GM18508 (cell line): ENCODE results near the gene PDZRN3.

Source experiments
- ATAC-seq: cut with Tn5 transposase; IDR thresholded peaks from one replicate; pipeline ENCODE4 v1.9.1; 2021; ENCODE audit warnings: moderate number of reproducible peaks; ENCODE audit not compliant: insufficient read depth, unreplicated experiment

PDZRN3 gene

GRCh38 chr3:73624017-73624820 is 522 bp downstream of the PDZRN3 start:
- no peak for ATAC-seq

GRCh38 chr3:73623346-73623745 is 1.4 kb downstream of the PDZRN3 start:
- no peak for ATAC-seq

- no peak for ATAC-seq
These were observed 2.5 kb downstream of the PDZRN3 start for GRCh38 chr3:73622091-73622805.

GRCh38 chr3:73621388-73621787 is 3.4 kb downstream of the PDZRN3 start:
- no peak for ATAC-seq

GRCh38 chr3:73618461-73618860 is 6.3 kb downstream of the PDZRN3 start:
- ATAC-seq = no peak

GRCh38 chr3:73616056-73616455 is 8.7 kb downstream of the PDZRN3 start:
- no peak for ATAC-seq

- ATAC-seq = no peak
These were observed 10.3 kb downstream of the PDZRN3 start for GRCh38 chr3:73614419-73614818.

- no peak for ATAC-seq
These were observed 13.6 kb downstream of the PDZRN3 start for GRCh38 chr3:73611176-73611575.

- no peak for ATAC-seq
These were observed 14.2 kb downstream of the PDZRN3 start for GRCh38 chr3:73610493-73610892.

GRCh38 chr3:73609655-73610054 is 15.1 kb downstream of the PDZRN3 start:
- ATAC-seq = no peak

GRCh38 chr3:73609315-73609641 is 15.5 kb downstream of the PDZRN3 start:
- ATAC-seq = no peak

GRCh38 chr3:73608456-73609314 is 16.1 kb downstream of the PDZRN3 start:
- no peak for ATAC-seq

GRCh38 chr3:73605861-73606260 is 18.9 kb downstream of the PDZRN3 start:
- no peak for ATAC-seq

GRCh38 chr3:73605412-73605811 is 19.3 kb downstream of the PDZRN3 start:
- ATAC-seq = no peak

GRCh38 chr3:73604451-73604850 is 20.3 kb downstream of the PDZRN3 start:
- no peak for ATAC-seq

- no peak for ATAC-seq
These were observed 21.0 kb downstream of the PDZRN3 start for GRCh38 chr3:73603762-73604171.

- ATAC-seq = no peak
These were observed 22.6 kb downstream of the PDZRN3 start for GRCh38 chr3:73602170-73602569.

GRCh38 chr3:73601481-73601880 is 23.3 kb downstream of the PDZRN3 start:
- ATAC-seq = no peak

- ATAC-seq = no peak
These were observed 23.7 kb downstream of the PDZRN3 start for GRCh38 chr3:73601011-73601410.

- no peak for ATAC-seq
These were observed 24.3 kb downstream of the PDZRN3 start for GRCh38 chr3:73600293-73600938.
